SK-N-SH treated with all-trans-retinoic acid at 6 μM for 48 hours (cell line): ENCODE data around the gene DOK6.

Source experiments
- CREB5 ChIP-seq: fragments of 250-450 bp; sonication (Bioruptor Pico); IDR thresholded peaks from 2 replicates; pipeline ENCODE4 v1.5.1; 2020; ENCODE audit warnings: low read depth, mild to moderate bottlenecking, moderate library complexity
- ISL1 ChIP-seq: fragments of 250-450 bp; sonication (Bioruptor Pico); IDR thresholded peaks from 2 replicates; pipeline ENCODE4 v2.1.2; 2022; ENCODE audit warnings: mild to moderate bottlenecking, moderate library complexity
- PATZ1 ChIP-seq: fragments of 250-450 bp; sonication (Bioruptor Pico); IDR thresholded peaks from 2 replicates; pipeline ENCODE4 v1.8.0; 2020; ENCODE audit warnings: mild to moderate bottlenecking, moderate library complexity, borderline replicate concordance
- PPARA ChIP-seq: fragments of 250-450 bp; sonication (Bioruptor Pico); IDR thresholded peaks from 2 replicates; pipeline ENCODE4 v1.5.0; 2020; ENCODE audit warnings: mild to moderate bottlenecking, borderline replicate concordance
- RARB ChIP-seq: fragments of 250-450 bp; sonication (Bioruptor Pico); IDR thresholded peaks from 2 replicates; pipeline ENCODE4 v1.8.0; 2021; ENCODE audit warnings: mild to moderate bottlenecking, moderate library complexity
- ZFP30 ChIP-seq: fragments of 450-650 bp; formaldehyde crosslinking; IDR thresholded peaks from 2 replicates; pipeline ENCODE4 v1.5.0; 2022; ENCODE audit warnings: mild to moderate bottlenecking, moderate library complexity

DNA sequence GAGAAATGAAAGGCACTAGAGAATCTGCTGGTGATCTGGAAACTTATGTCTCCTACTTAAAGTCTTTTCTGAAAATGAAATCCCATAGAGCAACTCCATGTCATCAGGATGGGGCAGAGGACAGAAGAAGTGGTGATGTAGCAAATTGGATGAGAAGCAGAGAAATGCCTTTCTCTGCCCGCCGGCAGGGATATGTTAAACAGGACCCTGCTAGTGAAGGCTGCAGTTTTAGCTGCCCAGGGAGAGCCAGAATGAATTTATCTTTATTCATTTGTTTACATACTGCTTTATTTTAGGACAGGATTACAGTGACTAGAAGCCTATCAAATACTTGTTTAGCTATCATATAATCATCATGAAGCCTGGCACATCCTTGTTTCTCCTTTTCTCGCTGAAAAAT lies 247.0 kb downstream of the DOK6 start:
- TF ChIP-seq RARB (CRISPR knock-in tag) (no peak), ISL1 (CRISPR knock-in tag) (no peak), PATZ1 (no peak), PPARA (CRISPR knock-in tag) (no peak), CREB5 (CRISPR knock-in tag) (no peak), ZFP30 (CRISPR knock-in tag) (no peak)
